ENCODE results near the gene BTBD9. TPM values are rescaled to one million over a fixed set of nuclear protein-coding genes. Genes with fewer than 3 reads are reported as not detected.

The BTBD9 gene
- total RNA-seq, 4 donors from 2014 or later = 10.6 to 16.6 (median 15.1) TPM

- intact Hi-C loops (cut with DNase I; ENCODE audit: low total_unique reads) = no loop called here
- DNase-seq (ENCODE audit: low spot score in 2 of 2) = no peak
- TF ChIP-seq POLR2A (IDR thresholded peaks at IDR 0.05) (no peak), CTCF (IDR thresholded peaks at IDR 0.05) (no peak)
- H3K4me3 ChIP-seq (ENCODE audit: low read depth, poor library complexity, severe bottlenecking) = no peak overlapping the region
- 81 to 90% methylated on average over 4 of the region's 4 CpGs for WGBS, 2 donors
These were observed 419.5 kb downstream of the BTBD9 start for GRCh38 chr6:38220069-38220723.

- intact Hi-C loops (cut with DNase I; ENCODE audit: low total_unique reads) = no loop called here
- TF ChIP-seq CTCF (IDR thresholded peaks at IDR 0.05) = no peak
- no peak for TF ChIP-seq POLR2A (IDR thresholded peaks at IDR 0.05)
- no peak overlapping the region for H3K4me3 ChIP-seq (ENCODE audit: low read depth, poor library complexity, severe bottlenecking)
- no peak for DNase-seq (ENCODE audit: low spot score in 2 of 2)
- 63 to 74% methylated on average over 1 of the region's 1 CpG for WGBS, 2 donors
These were observed 421.5 kb downstream of the BTBD9 start for GRCh38 chr6:38218235-38218634.

DNA sequence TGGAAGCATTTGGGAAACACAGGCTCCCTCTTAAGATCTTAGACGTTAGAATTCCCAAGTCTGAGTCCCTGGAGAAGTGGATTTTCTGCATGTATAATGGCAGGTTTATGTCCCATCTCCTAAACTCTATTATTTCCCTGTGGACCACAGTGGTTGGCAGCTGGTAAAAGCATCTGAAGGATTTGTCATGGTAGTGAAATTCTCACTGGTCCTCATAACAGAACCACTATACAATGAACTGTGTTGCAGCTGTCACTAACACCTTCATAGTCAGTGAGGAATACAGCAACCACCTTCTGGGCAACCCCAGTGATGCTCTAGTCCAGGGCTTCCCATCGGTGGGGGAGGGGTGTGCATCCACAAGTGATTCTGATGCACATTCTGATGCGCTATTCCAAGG lies 423.3 kb downstream of the BTBD9 start:
- intact Hi-C loops (cut with DNase I; ENCODE audit: low total_unique reads) = no loop called here
- no peak for TF ChIP-seq CTCF (IDR thresholded peaks at IDR 0.05)
- TF ChIP-seq POLR2A (IDR thresholded peaks at IDR 0.05) = no peak
- H3K4me3 ChIP-seq (ENCODE audit: low read depth, poor library complexity, severe bottlenecking) = no peak overlapping the region
- 93 to 97% methylated on average over 3 of the region's 3 CpGs for WGBS, 2 donors
- DNase-seq (ENCODE audit: low spot score in 2 of 2) = no peak

GRCh38 chr6:38215651-38216311 lies 423.9 kb downstream of the BTBD9 start:
- intact Hi-C loops (cut with DNase I; ENCODE audit: low total_unique reads) = no loop called here
- no peak for TF ChIP-seq CTCF (IDR thresholded peaks at IDR 0.05)

DNA sequence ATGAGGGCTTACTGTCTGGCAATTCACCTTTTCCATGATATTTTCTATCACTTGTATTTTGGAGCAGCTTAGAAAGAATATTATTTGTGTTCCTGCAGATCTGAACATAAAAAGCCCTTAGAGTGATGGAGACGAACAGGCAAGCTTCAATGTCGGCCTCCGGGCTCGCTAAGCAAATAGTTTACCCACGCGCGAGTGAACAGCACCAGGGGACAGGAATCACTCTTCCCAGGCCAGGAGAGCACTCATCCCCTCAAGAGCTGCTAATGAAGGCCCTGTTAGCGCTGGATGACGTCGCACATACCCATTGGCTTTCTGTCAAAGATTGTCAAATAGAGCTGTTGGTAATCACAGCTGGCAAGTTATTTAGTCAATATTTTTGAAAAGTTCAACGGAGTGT lies 424.5 kb downstream of the BTBD9 start:
- DNase-seq (ENCODE audit: low spot score in 2 of 2) = no peak
- intact Hi-C loops (cut with DNase I; ENCODE audit: low total_unique reads) = no loop called here
- no peak for TF ChIP-seq POLR2A (IDR thresholded peaks at IDR 0.05)
- TF ChIP-seq CTCF (IDR thresholded peaks at IDR 0.05) = no peak
- WGBS, 2 donors = 88 to 91% methylated on average over 11 of the region's 11 CpGs
- no peak overlapping the region for H3K4me3 ChIP-seq (ENCODE audit: low read depth, poor library complexity, severe bottlenecking)

More at GRCh38 chr6:38215651-38216311, 423.9 kb downstream of the BTBD9 start:
- WGBS, 2 donors = 93 to 94% methylated on average over 5 of the region's 5 CpGs
- no peak for DNase-seq (ENCODE audit: low spot score in 2 of 2)
- no peak overlapping the region for H3K4me3 ChIP-seq (ENCODE audit: low read depth, poor library complexity, severe bottlenecking)

Measured in lower leg skin (tissue), 4 donors.